ENCODE results near the gene TAAR8.

The TAAR8 gene

DNA sequence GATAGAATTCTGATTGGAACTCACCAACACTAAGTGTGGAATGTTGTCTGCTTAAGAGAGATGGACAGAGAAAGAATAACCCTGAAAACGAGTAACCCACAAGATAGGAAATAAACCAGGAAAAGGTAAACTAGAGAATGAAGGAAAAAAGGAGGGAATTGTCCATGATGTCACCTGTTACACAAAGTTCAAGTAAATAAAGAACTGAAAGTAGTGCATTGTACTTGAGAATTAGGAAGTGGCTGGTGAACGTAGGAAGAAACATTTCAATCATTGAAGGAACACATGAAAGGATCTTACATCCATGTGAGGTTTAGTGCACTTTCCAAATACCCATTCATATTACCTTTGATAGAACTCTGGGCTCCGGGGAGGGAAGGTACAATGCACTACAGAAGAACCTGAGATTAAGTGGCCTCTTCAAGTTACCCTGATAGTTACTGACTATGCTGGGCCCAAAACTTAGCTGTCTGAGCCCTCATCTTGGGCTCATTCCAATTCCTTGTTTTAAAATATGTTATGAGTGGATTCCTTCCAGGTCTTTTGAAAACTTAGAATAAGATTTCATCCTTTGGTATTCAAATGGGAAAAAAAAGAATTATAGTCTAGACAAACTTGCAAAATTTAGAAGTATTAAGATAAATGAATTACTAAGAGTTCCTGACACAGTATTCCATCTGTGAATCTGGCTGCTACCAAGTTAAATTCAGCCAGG, 38.5 kb upstream of the TAAR8 start:
- Histone ChIP-seq H2AFZ (ENCODE audit: low read length) (no peak overlapping the region), H3K9me2 (ENCODE audit: low read depth, low read length) (no peaks in the 10 kb centered on the region), H3F3A (ENCODE audit: insufficient read depth, low read length) (no peaks in the 10 kb centered on the region), H3K79me2 (ENCODE audit: insufficient read depth, low read length) (peaks cover 32% of the 10 kb centered on the region), H3K9ac (ENCODE audit: low read length) (no peak overlapping the region), H3K27me3 (ENCODE audit: insufficient read depth, low read length) (no peaks in the 10 kb centered on the region), H3K27ac (ENCODE audit: low read depth, low read length, poor library complexity, severe bottlenecking) (no peak overlapping the region), H3K4me1 (ENCODE audit: insufficient read depth, low read length, severe bottlenecking) (peaks cover 33% of the 10 kb centered on the region), H3K9me3 (ENCODE audit: low read length) (no peaks in the 10 kb centered on the region), H3K4me2 (ENCODE audit: low read length) (peak overlapping the region; percentile 98; the same call in 1 of the 2 replicates), H3K4me3 (ENCODE audit: low read depth, low read length, poor library complexity, severe bottlenecking) (peak overlapping the region; percentile 83), H4K20me1 (ENCODE audit: insufficient read depth, low read length) (no peaks in the 10 kb centered on the region), H3K36me3 (ENCODE audit: insufficient read depth, low read length) (peaks cover under 1% of the 10 kb centered on the region; the same call in 1 of the 2 replicates)
- TF ChIP-seq EZH2 (IDR thresholded peaks at IDR 0.05; ENCODE audit: borderline replicate concordance, low read length) (no peak), CTCF (IDR thresholded peaks at IDR 0.05; ENCODE audit: low read length) (no peak)

GRCh38 chr6:132515386-132515785, 37.1 kb upstream of the TAAR8 start:
- no peaks in the 10 kb centered on the region for H3K36me3 ChIP-seq (ENCODE audit: insufficient read depth, low read length)
- peaks cover 22% of the 10 kb centered on the region for H3K4me1 ChIP-seq (ENCODE audit: insufficient read depth, low read length, severe bottlenecking)
- H3K4me3 ChIP-seq (ENCODE audit: low read depth, low read length, poor library complexity, severe bottlenecking) = no peak overlapping the region
- H3K79me2 ChIP-seq (ENCODE audit: insufficient read depth, low read length) = peaks cover 21% of the 10 kb centered on the region
- no peaks in the 10 kb centered on the region for H3K9me3 ChIP-seq (ENCODE audit: low read length)
- no peak overlapping the region for H3K9ac ChIP-seq (ENCODE audit: low read length)
- H2AFZ ChIP-seq (ENCODE audit: low read length) = no peak overlapping the region
- no peaks in the 10 kb centered on the region for H3K9me2 ChIP-seq (ENCODE audit: low read depth, low read length)
- no peaks in the 10 kb centered on the region for H4K20me1 ChIP-seq (ENCODE audit: insufficient read depth, low read length)
- H3K4me2 ChIP-seq (ENCODE audit: low read length) = no peak overlapping the region
- H3K27ac ChIP-seq (ENCODE audit: low read depth, low read length, poor library complexity, severe bottlenecking) = no peak overlapping the region
- H3F3A ChIP-seq (ENCODE audit: insufficient read depth, low read length) = no peaks in the 10 kb centered on the region
- TF ChIP-seq CTCF (IDR thresholded peaks at IDR 0.05; ENCODE audit: low read length) (no peak), EZH2 (IDR thresholded peaks at IDR 0.05; ENCODE audit: borderline replicate concordance, low read length) (no peak)
- no peaks in the 10 kb centered on the region for H3K27me3 ChIP-seq (ENCODE audit: insufficient read depth, low read length)

DNA sequence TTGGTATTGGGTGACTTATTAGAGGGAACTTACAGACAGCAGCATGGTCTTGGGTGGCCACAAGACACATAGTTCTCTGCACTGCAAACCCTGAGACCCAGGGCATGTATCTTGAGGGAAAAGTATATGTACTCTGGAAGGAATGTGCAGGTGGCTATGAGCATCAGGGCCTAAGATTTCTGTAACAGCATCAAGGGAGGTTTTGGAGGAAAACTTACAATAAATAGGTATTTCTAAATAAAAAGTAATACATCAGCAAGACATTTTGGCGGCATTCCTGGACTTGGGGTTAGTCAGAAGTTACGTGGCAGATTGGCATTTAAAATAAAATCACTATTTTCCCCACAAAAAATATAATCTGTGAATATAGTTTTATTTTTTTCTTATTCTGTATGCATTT, 31.5 kb upstream of the TAAR8 start:
- Histone ChIP-seq H3K4me1 (ENCODE audit: insufficient read depth, low read length, severe bottlenecking) (no peaks in the 10 kb centered on the region), H4K20me1 (ENCODE audit: insufficient read depth, low read length) (no peaks in the 10 kb centered on the region), H3K27ac (ENCODE audit: low read depth, low read length, poor library complexity, severe bottlenecking) (no peak overlapping the region), H3K4me3 (ENCODE audit: low read depth, low read length, poor library complexity, severe bottlenecking) (no peak overlapping the region), H3K9ac (ENCODE audit: low read length) (no peak overlapping the region), H3K4me2 (ENCODE audit: low read length) (no peak overlapping the region), H3K79me2 (ENCODE audit: insufficient read depth, low read length) (no peaks in the 10 kb centered on the region), H2AFZ (ENCODE audit: low read length) (no peak overlapping the region), H3K9me2 (ENCODE audit: low read depth, low read length) (no peaks in the 10 kb centered on the region), H3K36me3 (ENCODE audit: insufficient read depth, low read length) (no peaks in the 10 kb centered on the region), H3F3A (ENCODE audit: insufficient read depth, low read length) (no peaks in the 10 kb centered on the region), H3K9me3 (ENCODE audit: low read length) (no peaks in the 10 kb centered on the region), H3K27me3 (ENCODE audit: insufficient read depth, low read length) (no peaks in the 10 kb centered on the region)
- TF ChIP-seq EZH2 (IDR thresholded peaks at IDR 0.05; ENCODE audit: borderline replicate concordance, low read length) (no peak), CTCF (IDR thresholded peaks at IDR 0.05; ENCODE audit: low read length) (no peak)
